T-cell (primary cell): Measurements from ENCODE around the gene FBXW4. TPM values are rescaled to one million over a fixed set of nuclear protein-coding genes. Genes with fewer than 3 reads are reported as not detected.

ENCODE experiments used
- ATAC-seq, 4 experiments: fragments of 200-7000 bp in 3 of 4; fragments of 150-1000 bp in 1 of 4; cut with Tn5 transposase; replicated peaks in 1 of 4; 1 replicate in 3 of 4; 2 replicates in 1 of 4; pipeline ENCODE4 v1.10.0; 2021; ENCODE audit warnings: moderate library complexity in 3 of 4, mild to moderate bottlenecking in 2 of 4, moderate number of reproducible peaks in 1 of 4
- CTCF ChIA-PET, 2 donors: fragments of 300-600 bp; sonication (Branson Sonifier 250); formaldehyde crosslinking; loops; one replicate each; lab custom pipeline; 2022; ENCODE audit warnings: antibody characterized with exemption in 2 of 2; lab: Charles Lee
- POLR2A ChIA-PET, 2 donors: fragments of 300-600 bp; sonication (Branson Sonifier 250); formaldehyde crosslinking; loops; one replicate each; lab custom pipeline; 2022; ENCODE audit warnings: antibody characterized with exemption in 2 of 2; lab: Charles Lee
- DNase-seq, 35 experiments: peaks; one replicate each; pipeline versions ENCODE4 v3.0.0 to v3.0.0-alpha.2; 2013 to 2023
- H3K27ac ChIP-seq: one replicate; pipeline ENCODE4 v1.5.1; 2013; ENCODE audit warnings: low read length
- H3K27me3 ChIP-seq, 2 experiments: replicated peaks in 1 of 2; 1 replicate in 1 of 2; 2 replicates in 1 of 2; pipeline versions ENCODE4 v1.6.1 to v1.7.0; 2013; ENCODE audit warnings: low read length in 1 of 2, mixed read lengths in 1 of 2; ENCODE audit not compliant: control insufficient read depth in 2 of 2, insufficient read depth in 2 of 2; ENCODE audit errors: extremely low read depth in 1 of 2
- H3K36me3 ChIP-seq, 2 donors: 1 replicate in 1 of 2; 2 replicates in 1 of 2; pipeline versions ENCODE4 v1.6.1 to v1.7.0; 2013; ENCODE audit warnings: low read length in 1 of 2; ENCODE audit not compliant: control insufficient read depth in 2 of 2, insufficient read depth in 1 of 2; ENCODE audit errors: extremely low read depth in 1 of 2
- H3K4me1 ChIP-seq, 2 experiments: 1 replicate in 1 of 2; 2 replicates in 1 of 2; pipeline versions ENCODE4 v1.6.1 to v1.7.0; 2013; ENCODE audit warnings: low read length in 2 of 2, mixed read lengths in 1 of 2; ENCODE audit not compliant: insufficient read depth in 2 of 2, control insufficient read depth in 1 of 2; ENCODE audit errors: extremely low read depth in 1 of 2
- H3K4me3 ChIP-seq, 2 donors: 1 replicate in 1 of 2; 2 replicates in 1 of 2; pipeline versions ENCODE4 v1.5.1 to v1.7.0; 2013; ENCODE audit warnings: mild to moderate bottlenecking in 2 of 2, low read length in 1 of 2, moderate library complexity in 1 of 2; ENCODE audit not compliant: control insufficient read depth in 1 of 2; ENCODE audit errors: extremely low read depth in 1 of 2
- H3K9me3 ChIP-seq: 2 replicates; pipeline ENCODE4 v1.7.0; 2013
- H3K27ac Mint-ChIP-seq, 2 donors: one replicate each; pipeline ENCODE4 v1.8.0; 2020 to 2021; ENCODE audit warnings: mild to moderate bottlenecking in 2 of 2, mixed read lengths in 2 of 2
- H3K27me3 Mint-ChIP-seq, 2 donors: one replicate each; pipeline ENCODE4 v1.8.0; 2021 to 2022; ENCODE audit warnings: mixed read lengths in 2 of 2
- H3K36me3 Mint-ChIP-seq: one replicate; pipeline ENCODE4 v1.8.0; 2021; ENCODE audit warnings: mixed read lengths
- H3K4me1 Mint-ChIP-seq, 3 donors: one replicate each; pipeline ENCODE4 v1.8.0; 2020 to 2022; ENCODE audit warnings: mixed read lengths in 3 of 3, mild to moderate bottlenecking in 1 of 3
- H3K4me3 Mint-ChIP-seq, 3 donors: one replicate each; pipeline ENCODE4 v1.8.0; 2020 to 2022; ENCODE audit warnings: mild to moderate bottlenecking in 3 of 3, mixed read lengths in 3 of 3, moderate library complexity in 3 of 3
- H3K9me3 Mint-ChIP-seq, 3 donors: one replicate each; pipeline ENCODE4 v1.8.0; 2020 to 2022; ENCODE audit warnings: mixed read lengths in 3 of 3
- WGBS: methylation state at CpG from one replicate; pipeline ENCODE4 v1.1.5; 2013; ENCODE audit warnings: missing lambda C conversion rate; ENCODE audit not compliant: insufficient coverage; 5-methylcytosine and 5-hydroxymethylcytosine counted together
- total RNA-seq, 35 experiments: library from RNA in 6 of 35; stranded (reverse) in 6 of 35; fragments of 120-200 nt in 1 of 35; gene quantifications; one replicate each; pipeline versions ENCODE4 v1.2.1 to v1.2.4 and lab custom pipeline; 2013 to 2026

Gene FBXW4
- total RNA-seq, 5 donors from 2014 or later (not counting 1 experiment from before 2014, with no cell fraction given): 83.7 to 90.4 (median 86.9) TPM

- Histone ChIP-seq H3K27me3 (peaks cover 0 to 18% of the 10 kb centered on the region in 2 experiments), H3K27ac (no peak overlapping the region), H3K36me3 (no peaks in the 10 kb centered on the region), H3K4me3 (no peak overlapping the region), H3K4me1 (no peaks in the 10 kb centered on the region), H3K9me3 (no peaks in the 10 kb centered on the region)
- Mint-ChIP-seq H3K36me3 (no peaks in the 10 kb centered on the region), H3K27me3 (peaks cover 29 to 33% of the 10 kb centered on the region in 2 donors), H3K9me3 (no peaks in the 10 kb centered on the region), H3K4me1 (peaks cover 5 to 9% (median 7%) of the 10 kb centered on the region in 3 donors), H3K4me3 (no peak overlapping the region), H3K27ac (no peak overlapping the region)
- no CpG with 5 or more reads among the region's 1 CpG for WGBS
- ATAC-seq (no peak), DNase-seq (no peak)
- POLR2A ChIA-PET: no interaction called here
- CTCF ChIA-PET: no interaction called here
Observed at GRCh38 chr10:101708073-101708472, 13.1 kb upstream of the FBXW4 start.

- ChIA-PET CTCF (interaction anchor here in 1 of 2 donors (0.7 kb wide), 2 partner anchors 95 to 257 kb away, joined by 3 read pairs; no protein-coding TSS in a partner anchor), POLR2A (no interaction called here)
- no peaks in the 10 kb centered on the region for H3K9me3 Mint-ChIP-seq
- Histone ChIP-seq H3K27me3 (peaks cover 0 to 8% of the 10 kb centered on the region in 2 experiments), H3K4me3 (no peak overlapping the region), H3K9me3 (no peaks in the 10 kb centered on the region), H3K4me1 (no peaks in the 10 kb centered on the region), H3K27ac (no peak overlapping the region), H3K36me3 (no peaks in the 10 kb centered on the region)
- H3K4me1 Mint-ChIP-seq: peaks cover 5 to 9% (median 7%) of the 10 kb centered on the region in 3 donors
- no peak overlapping the region for H3K27ac Mint-ChIP-seq
- peaks cover 20 to 23% of the 10 kb centered on the region in 2 donors for H3K27me3 Mint-ChIP-seq
- ATAC-seq: no peak
- DNase-seq: no peak
- H3K36me3 Mint-ChIP-seq: peaks cover 3% of the 10 kb centered on the region
- H3K4me3 Mint-ChIP-seq: no peak overlapping the region
- no CpG with 5 or more reads among the region's 2 CpGs for WGBS
Observed at GRCh38 chr10:101704331-101704730, 9.4 kb upstream of the FBXW4 start.

- Mint-ChIP-seq H3K27me3 (no peaks in the 10 kb centered on the region), H3K4me1 (peaks cover 18 to 32% (median 27%) of the 10 kb centered on the region in 3 donors), H3K27ac (no peak overlapping the region), H3K36me3 (peaks cover 4% of the 10 kb centered on the region), H3K4me3 (no peak overlapping the region), H3K9me3 (no peaks in the 10 kb centered on the region)
- Histone ChIP-seq H3K27me3 (no peaks in the 10 kb centered on the region), H3K4me3 (no peak overlapping the region), H3K9me3 (no peaks in the 10 kb centered on the region), H3K36me3 (no peaks in the 10 kb centered on the region), H3K27ac (no peak overlapping the region), H3K4me1 (peaks cover 8 to 16% of the 10 kb centered on the region in 2 experiments)
- DNase-seq: no peak
- no peak for ATAC-seq
- POLR2A ChIA-PET: no interaction called here
- WGBS: no CpG with 5 or more reads among the region's 3 CpGs
- CTCF ChIA-PET: no interaction called here
Observed at GRCh38 chr10:101696632-101697031, 1.7 kb upstream of the FBXW4 start.

- H3K9me3 Mint-ChIP-seq: no peaks in the 10 kb centered on the region
- POLR2A ChIA-PET: interaction anchor here in 1 of 2 donors (0.6 kb wide), 1 partner anchor 709 kb away, joined by 5 read pairs; no protein-coding TSS in a partner anchor
- no peaks in the 10 kb centered on the region for H3K9me3 ChIP-seq
- peaks cover 30 to 44% (median 39%) of the 10 kb centered on the region in 3 donors for H3K4me1 Mint-ChIP-seq
- 85% methylated on average over 4 of the region's 10 CpGs for WGBS
- H3K4me1 ChIP-seq: peaks cover 8 to 23% of the 10 kb centered on the region in 2 experiments
- peak overlapping the region; percentile 85 to 93 for H3K4me3 ChIP-seq
- peaks cover 4% of the 10 kb centered on the region for H3K36me3 Mint-ChIP-seq
- no peaks in the 10 kb centered on the region for H3K27me3 ChIP-seq
- H3K27me3 Mint-ChIP-seq: no peaks in the 10 kb centered on the region
- CTCF ChIA-PET: no interaction called here
- peaks cover 0 to 5% of the 10 kb centered on the region in 2 donors for H3K36me3 ChIP-seq
- peak overlapping the region; percentile 73 to 95 (median 81) for H3K4me3 Mint-ChIP-seq
- H3K27ac Mint-ChIP-seq: peak overlapping the region; percentile 86 to 88
- peak overlapping the region; percentile 74 for H3K27ac ChIP-seq
- peak in 4 of 35 experiments; percentile 1 to 3 (median 2) for DNase-seq
- no peak for ATAC-seq
Observed at GRCh38 chr10:101695404-101695890, 477 bp upstream of the FBXW4 start.

GRCh38 chr10:101693978-101694673, 844 bp downstream of the FBXW4 start:
- Mint-ChIP-seq H3K4me3 (peak overlapping the region; percentile 94 to 95 (median 94)), H3K4me1 (peaks cover 43 to 57% (median 52%) of the 10 kb centered on the region in 3 donors), H3K27ac (peak overlapping the region; percentile 97 to 99), H3K9me3 (no peaks in the 10 kb centered on the region), H3K27me3 (no peaks in the 10 kb centered on the region), H3K36me3 (peaks cover 3% of the 10 kb centered on the region)
- ATAC-seq (peak; percentile 67 to 78 (median 74)), DNase-seq (peak; percentile 35 to 79 (median 63))
- H3K27ac ChIP-seq: peak overlapping the region; percentile 99
- peaks cover 0 to 5% of the 10 kb centered on the region in 2 donors for H3K36me3 ChIP-seq
- no peaks in the 10 kb centered on the region for H3K9me3 ChIP-seq
- under 1% methylated on average over 58 of the region's 63 CpGs for WGBS
- peak overlapping the region; percentile 85 to 93 for H3K4me3 ChIP-seq
- POLR2A ChIA-PET: interaction anchor here (0.5 to 0.7 kb wide), 4 partner anchors 11 to 702 kb away, joined by 3 read pairs; partner anchors contain the start of gene NPM3 (in 1 of the 2)
- H3K27me3 ChIP-seq: no peaks in the 10 kb centered on the region
- CTCF ChIA-PET: interaction anchor here in 1 of 2 donors (1.3 kb wide), 1 partner anchor 87 kb away, joined by 4 read pairs; no protein-coding TSS in a partner anchor
- peaks cover 8 to 24% of the 10 kb centered on the region in 2 experiments for H3K4me1 ChIP-seq

- Mint-ChIP-seq H3K27me3 (no peaks in the 10 kb centered on the region), H3K4me3 (peak overlapping the region; percentile 94 to 95 (median 94)), H3K9me3 (no peaks in the 10 kb centered on the region), H3K4me1 (peaks cover 48 to 59% (median 57%) of the 10 kb centered on the region in 3 donors), H3K27ac (peak overlapping the region; percentile 95 to 99), H3K36me3 (peaks cover 3% of the 10 kb centered on the region)
- CTCF ChIA-PET: interaction anchor here in 1 of 2 donors (0.5 to 1.3 kb wide), 2 partner anchors 19 to 88 kb away, joined by 4 to 5 read pairs; no protein-coding TSS in a partner anchor
- Histone ChIP-seq H3K27me3 (no peaks in the 10 kb centered on the region), H3K9me3 (no peaks in the 10 kb centered on the region), H3K4me1 (peaks cover 8 to 24% of the 10 kb centered on the region in 2 experiments), H3K36me3 (peaks cover 0 to 5% of the 10 kb centered on the region in 2 donors), H3K4me3 (peak overlapping the region; percentile 85 to 93), H3K27ac (peak overlapping the region; percentile 99)
- peak in 10 of 35 experiments; percentile 1 to 19 (median 6) for DNase-seq
- ATAC-seq: peak; percentile 7 to 16 (median 10)
- POLR2A ChIA-PET: interaction anchor here (0.5 to 0.7 kb wide), 4 partner anchors 11 to 701 kb away, joined by 3 read pairs; partner anchors contain the start of gene NPM3 (in 1 of the 2)
- WGBS: no CpG with 5 or more reads among the region's 4 CpGs
Observed at GRCh38 chr10:101693651-101693977, 1.4 kb downstream of the FBXW4 start.
